SK-N-SH (cell line): ENCODE measurements around the gene MIDN. TPM values are rescaled to one million over a fixed set of nuclear protein-coding genes. Genes with fewer than 3 reads are reported as not detected.

Experiments used
- CTCF ChIA-PET: fragments of 300-600, 350-600 bp; formaldehyde crosslinking; extraction: SDS; loops from one replicate; lab custom pipeline; 2021; lab: Yijun Ruan, JAX
- POLR2A ChIA-PET: fragments of 350-600 bp; sonication (Branson Sonifier 250); formaldehyde crosslinking; extraction: SDS; loops from one replicate; lab custom pipeline; 2020; ENCODE audit warnings: antibody characterized with exemption, inconsistent platforms; lab: Yijun Ruan, JAX
- DNase-seq: peaks from one replicate; pipeline ENCODE4 v3.0.0; 2012
- H2AFZ ChIP-seq: fragments of 200-600 bp; sonication (generic); 2 replicates; pipeline ENCODE4 v1.8.1; 2016; ENCODE audit warnings: antibody characterized with exemption, mild to moderate bottlenecking, low read depth
- H3F3A ChIP-seq: fragments of 200-600 bp; sonication (generic); replicated peaks from 2 replicates; pipeline ENCODE3; 2016; ENCODE audit warnings: antibody characterized with exemption, mild to moderate bottlenecking; ENCODE audit not compliant: insufficient read depth
- H3K27ac ChIP-seq, 2 experiments: fragments of 200-500 bp in 1 of 2; fragments of 200-600 bp in 1 of 2; sonication (Bioruptor generic) in 1 of 2; sonication (generic), shearing (Covaris generic) in 1 of 2; 2 replicates each; pipeline versions ENCODE4 v1.5.1 to v1.6.1; 2014 to 2016; ENCODE audit warnings: low read depth in 2 of 2, inconsistent platforms in 1 of 2, low read length in 1 of 2, mild to moderate bottlenecking in 1 of 2, mixed read lengths in 1 of 2
- H3K27me3 ChIP-seq: fragments of 200-600 bp; sonication (generic), shearing (Covaris generic); 2 replicates; pipeline ENCODE4 v1.6.1; 2016; ENCODE audit warnings: mixed run types; ENCODE audit not compliant: insufficient read depth
- H3K36me3 ChIP-seq, 2 experiments: fragments of 200-500 bp in 1 of 2; fragments of 200-600 bp in 1 of 2; sonication (Bioruptor generic) in 1 of 2; sonication (generic) in 1 of 2; replicated peaks in 1 of 2; 2 replicates each; pipeline versions ENCODE3 to v1.5.1; 2014 to 2016; ENCODE audit warnings: low read length in 1 of 2, mild to moderate bottlenecking in 1 of 2; ENCODE audit not compliant: insufficient read depth in 2 of 2, control insufficient read depth in 1 of 2
- H3K4me1 ChIP-seq, 2 experiments: fragments of 200-500 bp in 1 of 2; fragments of 200-600 bp in 1 of 2; sonication (Bioruptor generic) in 1 of 2; sonication (generic), shearing (Covaris generic) in 1 of 2; 2 replicates each; pipeline versions ENCODE4 v1.5.1 to v1.6.1; 2014 to 2016; ENCODE audit warnings: low read depth in 1 of 2, low read length in 1 of 2, mixed run types in 1 of 2; ENCODE audit not compliant: insufficient read depth in 2 of 2, control insufficient read depth in 1 of 2
- H3K4me2 ChIP-seq: fragments of 200-600 bp; sonication (generic), shearing (Covaris generic); 2 replicates; pipeline ENCODE4 v1.6.1; 2017; ENCODE audit warnings: mixed run types
- H3K4me3 ChIP-seq, 2 experiments: fragments of 200-500 bp in 1 of 2; fragments of 200-600 bp in 1 of 2; sonication (Bioruptor generic) in 1 of 2; sonication (generic), shearing (Covaris generic) in 1 of 2; 2 replicates each; pipeline versions ENCODE4 v1.5.1 to v1.8.1; 2014 to 2016; ENCODE audit warnings: low read depth in 2 of 2, inconsistent platforms in 1 of 2, low read length in 1 of 2, mild to moderate bottlenecking in 1 of 2, mixed read lengths in 1 of 2, moderate library complexity in 1 of 2
- H3K79me2 ChIP-seq: fragments of 200-600 bp; sonication (generic); 2 replicates; pipeline ENCODE4 v1.8.1; 2017; ENCODE audit warnings: mild to moderate bottlenecking; ENCODE audit not compliant: insufficient read depth
- H3K9ac ChIP-seq: fragments of 200-600 bp; sonication (generic); 2 replicates; pipeline ENCODE4 v1.6.1; 2017; ENCODE audit warnings: mixed run types
- H3K9me2 ChIP-seq: fragments of 200-600 bp; sonication (generic); 2 replicates; pipeline ENCODE4 v1.6.1; 2017; ENCODE audit warnings: mixed run types
- H3K9me3 ChIP-seq: fragments of 200-600 bp; sonication (generic); 2 replicates; pipeline ENCODE4 v1.6.1; 2017; ENCODE audit warnings: mixed run types, mild to moderate bottlenecking, moderate library complexity
- H4K20me1 ChIP-seq: fragments of 200-600 bp; sonication (generic); 2 replicates; pipeline ENCODE4 v1.6.1; 2017; ENCODE audit warnings: mild to moderate bottlenecking, mixed run types; ENCODE audit not compliant: insufficient read depth
- CHD2 ChIP-seq: fragments of 150-350 bp; IDR thresholded peaks from 2 replicates; pipeline ENCODE4 v1.6.1; 2018; ENCODE audit warnings: low read length; ENCODE audit not compliant: partially characterized antibody
- ELF1 ChIP-seq: IDR thresholded peaks from 2 replicates; pipeline ENCODE4 v1.4.0; 2012
- EP300 ChIP-seq, 2 experiments: IDR thresholded peaks; 2 replicates each; pipeline versions ENCODE4 v1.4.0 to v1.6.1; 2012; ENCODE audit warnings: borderline replicate concordance in 1 of 2, low read depth in 1 of 2, low read length in 1 of 2
- FOSL2 ChIP-seq: IDR thresholded peaks from 2 replicates; pipeline ENCODE4 v1.4.0; 2012; ENCODE audit warnings: low read depth, mild to moderate bottlenecking, moderate library complexity, borderline replicate concordance
- GABPA ChIP-seq: IDR thresholded peaks from 2 replicates; pipeline ENCODE4 v1.4.0; 2012; ENCODE audit warnings: low read depth, mild to moderate bottlenecking
- GATA2 ChIP-seq: sonication (generic); formaldehyde crosslinking; IDR thresholded peaks from 2 replicates; pipeline ENCODE4 v1.5.0; 2020; ENCODE audit warnings: mild to moderate bottlenecking, missing genetic modification reagents
- MAX ChIP-seq: IDR thresholded peaks from 2 replicates; pipeline ENCODE4 v1.4.0; 2012; ENCODE audit warnings: low read depth
- MXI1 ChIP-seq: IDR thresholded peaks from 2 replicates; pipeline ENCODE4 v1.6.1; 2012; ENCODE audit warnings: mild to moderate bottlenecking, low read depth, low read length, improper control_type of control experiment
- NFIC ChIP-seq: IDR thresholded peaks from 2 replicates; pipeline ENCODE4 v1.4.0; 2012; ENCODE audit warnings: borderline replicate concordance
- NRF1 ChIP-seq: IDR thresholded peaks from 2 replicates; pipeline ENCODE4 v1.6.1; 2012; ENCODE audit warnings: low read depth, mild to moderate bottlenecking, low read length
- POLR2AphosphoS5 ChIP-seq: IDR thresholded peaks from 2 replicates; pipeline ENCODE4 v1.6.1; 2012; ENCODE audit warnings: low read depth, low read length
- RFX5 ChIP-seq: IDR thresholded peaks from 2 replicates; pipeline ENCODE4 v1.6.1; 2012; ENCODE audit warnings: mild to moderate bottlenecking, improper control_type of control experiment, low read length
- SIN3A ChIP-seq: IDR thresholded peaks from 2 replicates; pipeline ENCODE4 v1.6.1; 2012; ENCODE audit warnings: low read depth, mild to moderate bottlenecking, low read length, moderate library complexity, borderline replicate concordance
- SMC3 ChIP-seq: IDR thresholded peaks from 2 replicates; pipeline ENCODE4 v1.6.1; 2012; ENCODE audit warnings: low read depth, low read length, improper control_type of control experiment
- TAF1 ChIP-seq: IDR thresholded peaks from 2 replicates; pipeline ENCODE4 v1.6.1; 2012; ENCODE audit warnings: low read depth, mild to moderate bottlenecking, low read length, moderate library complexity, borderline replicate concordance
- TEAD4 ChIP-seq: IDR thresholded peaks from 2 replicates; pipeline ENCODE4 v1.4.0; 2012; ENCODE audit warnings: mild to moderate bottlenecking, borderline replicate concordance; ENCODE audit not compliant: insufficient read depth
- USF1 ChIP-seq: IDR thresholded peaks from 2 replicates; pipeline ENCODE4 v1.4.0; 2012; ENCODE audit warnings: low read depth, borderline replicate concordance
- YY1 ChIP-seq: IDR thresholded peaks from 2 replicates; pipeline ENCODE4 v1.4.0; 2012; ENCODE audit warnings: low read depth, mild to moderate bottlenecking
- WGBS: methylation state at CpG from one replicate; pipeline ENCODE4 v1.1.6; 2017; ENCODE audit warnings: low lambda C conversion rate; 5-methylcytosine and 5-hydroxymethylcytosine counted together
- polyA plus RNA-seq, 3 experiments: library from polyadenylated mRNA; depleted of rRNA; stranded (reverse); fragments of >200 nt; gene quantifications; 2 replicates each; pipeline ENCODE4 v1.2.3, GENCODE V29; 2012
- TF ChIP-seq, protein P1 (sequence below): fragments of 150-350 bp; IDR thresholded peaks from 2 replicates; pipeline ENCODE4 v1.6.1; 2017; ENCODE audit warnings: antibody characterized with exemption, low read length, low read depth, borderline replicate concordance
- TF ChIP-seq, protein P2 (sequence below): IDR thresholded peaks from 2 replicates; pipeline ENCODE4; 2012

Gene MIDN
- polyA plus RNA-seq, 1 of the 3 experiments (the other 2 are of a cell fraction) = 13.9 TPM

GRCh38 chr19:1241417-1242095 is 6.8 kb upstream of the MIDN start, which contains the start of gene ATP5F1D:
Gene ATP5F1D (plus strand): TSS chr19:1241751. CDS start chr19:1241851, 100 bp downstream.
- H3F3A ChIP-seq = peaks cover 46% of the 10 kb centered on the region
- TF ChIP-seq TAF1 (peak; percentile 4; the same call in 1 of the 2 replicates), SIN3A (0 out of 2 replicates have a peak, but pooled peaks have one; percentile 21), YY1 (0 out of 2 replicates have a peak, but pooled peaks have one; percentile 34), ELF1 (peak; percentile 57), NRF1 (peak; percentile 68), FOSL2 (no peak), POLR2AphosphoS5 (peak; percentile 7; the same call in 1 of the 2 replicates), MXI1 (peak; percentile 78; the same call in 1 of the 2 replicates), USF1 (no peak), CHD2 (peak; percentile 91), TEAD4 (no peak), GABPA (peak; percentile 35; the same call in 1 of the 2 replicates)
- TF ChIP-seq, all 33 proteins: peak for 9
- 8% methylated on average over 13 of the region's 79 CpGs for WGBS

GRCh38 chr19:1243768-1244692 is 4.4 kb upstream of the MIDN start:
- Histone ChIP-seq H3K4me2 (peak overlapping the region; percentile 99), H3K4me1 (peaks cover 22 to 49% of the 10 kb centered on the region in 2 experiments; a peak in 3 of 4 replicates)
- DNase-seq = peak; percentile 86
- TF ChIP-seq NFIC = no peak
- TF ChIP-seq CHD2 = peak; percentile 29
- peak; percentile 84 for TF ChIP-seq SMC3
- TF ChIP-seq ELF1 = no peak
- peak; percentile 76; the same call in 1 of the 2 replicates for TF ChIP-seq SIN3A
- no peak for TF ChIP-seq MXI1
- TF ChIP-seq, protein P1, sequence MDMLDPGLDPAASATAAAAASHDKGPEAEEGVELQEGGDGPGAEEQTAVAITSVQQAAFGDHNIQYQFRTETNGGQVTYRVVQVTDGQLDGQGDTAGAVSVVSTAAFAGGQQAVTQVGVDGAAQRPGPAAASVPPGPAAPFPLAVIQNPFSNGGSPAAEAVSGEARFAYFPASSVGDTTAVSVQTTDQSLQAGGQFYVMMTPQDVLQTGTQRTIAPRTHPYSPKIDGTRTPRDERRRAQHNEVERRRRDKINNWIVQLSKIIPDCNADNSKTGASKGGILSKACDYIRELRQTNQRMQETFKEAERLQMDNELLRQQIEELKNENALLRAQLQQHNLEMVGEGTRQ = no peak
- TF ChIP-seq EP300 (IDR thresholded peaks at IDR 0.05; ENCODE audit: borderline replicate concordance in 1 of 2, low read depth in 1 of 2, low read length in 1 of 2) = no peak
- TF ChIP-seq RFX5 = no peak
- TF ChIP-seq, protein P2, sequence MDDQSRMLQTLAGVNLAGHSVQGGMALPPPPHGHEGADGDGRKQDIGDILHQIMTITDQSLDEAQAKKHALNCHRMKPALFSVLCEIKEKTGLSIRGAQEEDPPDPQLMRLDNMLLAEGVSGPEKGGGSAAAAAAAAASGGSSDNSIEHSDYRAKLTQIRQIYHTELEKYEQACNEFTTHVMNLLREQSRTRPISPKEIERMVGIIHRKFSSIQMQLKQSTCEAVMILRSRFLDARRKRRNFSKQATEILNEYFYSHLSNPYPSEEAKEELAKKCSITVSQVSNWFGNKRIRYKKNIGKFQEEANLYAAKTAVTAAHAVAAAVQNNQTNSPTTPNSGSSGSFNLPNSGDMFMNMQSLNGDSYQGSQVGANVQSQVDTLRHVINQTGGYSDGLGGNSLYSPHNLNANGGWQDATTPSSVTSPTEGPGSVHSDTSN = no peak
- no peak for TF ChIP-seq MAX
- TF ChIP-seq GATA2 = no peak
- TF ChIP-seq TEAD4 = no peak

More at GRCh38 chr19:1241417-1242095, 6.8 kb upstream of the MIDN start, which contains the start of gene ATP5F1D:
- peak within 1 kb of the TSS; percentile 88 for H3K9ac ChIP-seq
- POLR2A ChIA-PET = interaction anchor here (0.9 to 4.3 kb wide), 4 partner anchors 12 to 216 kb away, joined by 3 to 49 read pairs (median 5); partner anchors contain the start of gene CIRBP
- CTCF ChIA-PET = interaction anchor here (1.0 to 9.7 kb wide), 15 partner anchors 16 to 386 kb away, joined by 3 to 594 read pairs (median 5); partner anchors contain the start of gene CIRBP
- peaks cover 6% of the 10 kb centered on the region; the same call in 1 of the 2 replicates for H4K20me1 ChIP-seq
- no peaks in the 10 kb centered on the region for H3K9me3 ChIP-seq
- H3K27me3 ChIP-seq = no peaks in the 10 kb centered on the region
- H3K79me2 ChIP-seq = peaks cover 32% of the 10 kb centered on the region
- peaks cover 22 to 51% of the 10 kb centered on the region in 2 experiments; a peak in 3 of 4 replicates for H3K4me1 ChIP-seq
- peak within 1 kb of the TSS; percentile 99 for H3K4me2 ChIP-seq
- peak within 1 kb of the TSS; percentile 85 to 91 for H3K4me3 ChIP-seq
- no peaks in the 10 kb centered on the region for H3K36me3 ChIP-seq
- peak within 1 kb of the TSS; percentile 80; the same call in 1 of the 2 replicates for H2AFZ ChIP-seq
- H3K9me2 ChIP-seq = no peaks in the 10 kb centered on the region
- H3K27ac ChIP-seq = peak within 1 kb of the TSS; percentile 55 to 83
- peak; percentile 93 for DNase-seq

More at GRCh38 chr19:1243768-1244692, 4.4 kb upstream of the MIDN start:
- peaks cover 40% of the 10 kb centered on the region for H3K79me2 ChIP-seq
- H3K27ac ChIP-seq = peak overlapping the region; percentile 47 to 50; a peak in 2 of 4 replicates
- no peaks in the 10 kb centered on the region for H3K36me3 ChIP-seq
- no peaks in the 10 kb centered on the region for H3K9me2 ChIP-seq
- H3K9ac ChIP-seq = no peak overlapping the region
- POLR2A ChIA-PET = interaction anchor here (0.6 to 2.9 kb wide), 13 partner anchors 9 to 643 kb away, joined by 3 to 110 read pairs (median 5); partner anchors contain the start of genes CIRBP and FAM174C
- no peak overlapping the region for H2AFZ ChIP-seq
- peak overlapping the region in 1 of 2 experiments; percentile 33; a peak in 1 of 4 replicates for H3K4me3 ChIP-seq
- no peaks in the 10 kb centered on the region for H3K9me3 ChIP-seq
- CTCF ChIA-PET = interaction anchor here (0.6 to 9.7 kb wide), 51 partner anchors 8 to 660 kb away, joined by 3 to 594 read pairs (median 4); partner anchors contain the start of genes ABCA7, APC2, CFD and CIRBP
- H4K20me1 ChIP-seq = 0 out of 2 replicates have a peak, but pooled peaks cover 6% of the 10 kb centered on the region
- 61% methylated on average over 14 of the region's 33 CpGs for WGBS
- peaks cover 42% of the 10 kb centered on the region for H3F3A ChIP-seq
- no peaks in the 10 kb centered on the region for H3K27me3 ChIP-seq
